SJCRH30 (cell line): Measurements from ENCODE around the gene CCN5. TPM values are rescaled to one million over a fixed set of nuclear protein-coding genes. Genes with fewer than 3 reads are reported as not detected.
A peak's percentile ranks its signal among the peaks of the same experiment; 100 is the strongest.

Source experiments
- DNase-seq, 2 experiments: peaks; one replicate each; pipeline ENCODE4 v3.0.0-alpha.2; 2015 to 2020
- H3K27ac ChIP-seq: fragments of 250-450 bp; sonication (Bioruptor Pico); 2 replicates; pipeline ENCODE4 v1.5.1; 2020; ENCODE audit warnings: mild to moderate bottlenecking, moderate library complexity
- H3K27me3 ChIP-seq: fragments of 250-450 bp; sonication (Bioruptor Pico); 2 replicates; pipeline ENCODE4 v1.5.1; 2020; ENCODE audit warnings: mild to moderate bottlenecking, moderate library complexity
- H3K36me3 ChIP-seq: fragments of 250-450 bp; sonication (Bioruptor Pico); 2 replicates; pipeline ENCODE4 v1.5.1; 2020; ENCODE audit warnings: mild to moderate bottlenecking, moderate library complexity
- H3K4me1 ChIP-seq: fragments of 250-450 bp; sonication (Bioruptor Pico); 2 replicates; pipeline ENCODE4 v1.5.1; 2020; ENCODE audit warnings: mild to moderate bottlenecking, moderate library complexity
- H3K4me3 ChIP-seq: fragments of 250-450 bp; sonication (Bioruptor Pico); 2 replicates; pipeline ENCODE4 v1.5.1; 2020; ENCODE audit warnings: mild to moderate bottlenecking, moderate library complexity
- H3K9me3 ChIP-seq: fragments of 250-450 bp; sonication (Bioruptor Pico); replicated peaks from 2 replicates; pipeline ENCODE4 v1.5.1; 2020; ENCODE audit warnings: mild to moderate bottlenecking, moderate library complexity
- total RNA-seq: library from RNA; depleted of rRNA; stranded (reverse); fragments of >200 nt; shearing (Covaris generic); gene quantifications from 2 replicates; pipeline ENCODE4 v1.2.3, GENCODE V29; 2014

The CCN5 gene
- total RNA-seq, 1 experiment from 2014 or later: not detected

DNA sequence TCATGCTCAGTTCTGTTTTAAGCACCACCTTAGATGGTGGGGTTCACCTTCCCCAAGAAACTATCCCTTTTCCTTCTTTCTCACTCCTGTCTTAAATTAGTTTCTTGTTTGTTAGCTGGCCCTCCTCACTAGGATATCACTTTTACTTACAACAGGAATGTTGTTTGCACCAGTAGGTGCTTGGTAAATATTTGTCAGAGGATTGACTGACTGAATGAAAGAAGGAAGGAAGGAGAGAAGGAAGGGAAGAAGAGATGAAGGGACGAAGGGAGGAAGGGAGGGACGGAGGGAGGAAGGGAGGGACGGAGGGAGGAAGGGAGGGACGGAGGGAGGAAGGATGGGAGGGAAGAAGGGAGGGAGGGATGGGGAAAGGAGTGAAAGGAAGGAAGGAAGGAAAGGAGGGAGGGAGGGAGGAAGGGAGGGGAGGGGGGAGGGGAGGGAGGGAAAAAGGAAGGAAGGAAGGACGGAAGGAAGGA, 30.0 kb downstream of the CCN5 start:
- Histone ChIP-seq H3K27me3 (peaks cover 34% of the 10 kb centered on the region), H3K4me3 (no peak overlapping the region), H3K4me1 (no peaks in the 10 kb centered on the region), H3K36me3 (no peaks in the 10 kb centered on the region), H3K27ac (no peak overlapping the region), H3K9me3 (no peaks in the 10 kb centered on the region)
- DNase-seq: no peak

DNA sequence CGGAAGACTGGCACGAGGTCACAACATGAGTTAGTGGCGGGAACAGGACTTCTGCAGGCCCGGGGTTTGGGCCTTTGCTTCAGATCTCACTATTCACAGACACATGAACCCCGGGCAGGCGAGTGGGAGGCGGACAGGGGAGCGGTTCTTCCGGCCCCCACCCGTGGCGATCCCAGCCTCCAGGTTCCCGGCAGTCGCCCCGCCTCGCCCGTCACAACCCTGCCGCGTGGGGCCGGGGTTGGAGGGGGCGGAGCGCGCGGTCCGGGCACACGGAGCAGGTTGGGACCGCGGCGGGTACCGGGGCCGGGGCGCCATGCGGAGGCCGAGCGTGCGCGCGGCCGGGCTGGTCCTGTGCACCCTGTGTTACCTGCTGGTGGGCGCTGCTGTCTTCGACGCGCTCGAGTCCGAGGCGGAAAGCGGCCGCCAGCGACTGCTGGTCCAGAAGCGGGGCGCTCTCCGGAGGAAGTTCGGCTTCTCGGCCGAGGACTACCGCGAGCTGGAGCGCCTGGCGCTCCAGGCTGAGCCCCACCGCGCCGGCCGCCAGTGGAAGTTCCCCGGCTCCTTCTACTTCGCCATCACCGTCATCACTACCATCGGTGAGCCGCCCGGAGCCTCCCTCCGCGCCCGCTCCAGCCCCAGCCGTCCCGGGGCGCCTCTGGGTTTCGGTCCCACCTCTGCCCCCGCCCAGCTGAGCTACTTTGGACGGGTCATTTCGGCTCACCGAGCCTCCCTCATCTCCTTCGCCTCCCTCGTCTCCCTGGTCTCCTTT, 30.6 kb downstream of the CCN5 start, which contains the start of gene KCNK15:
Gene KCNK15 (plus strand): TSS at position 268 of the 769 bp plus-strand sequence. CDS start 46 bp downstream, at position 314.
- Histone ChIP-seq H3K36me3 (no peaks in the 10 kb centered on the region), H3K4me1 (no peaks in the 10 kb centered on the region), H3K9me3 (no peaks in the 10 kb centered on the region), H3K4me3 (no peak within 1 kb of the TSS), H3K27me3 (peaks cover 34% of the 10 kb centered on the region), H3K27ac (no peak within 1 kb of the TSS)
- no peak for DNase-seq

DNA sequence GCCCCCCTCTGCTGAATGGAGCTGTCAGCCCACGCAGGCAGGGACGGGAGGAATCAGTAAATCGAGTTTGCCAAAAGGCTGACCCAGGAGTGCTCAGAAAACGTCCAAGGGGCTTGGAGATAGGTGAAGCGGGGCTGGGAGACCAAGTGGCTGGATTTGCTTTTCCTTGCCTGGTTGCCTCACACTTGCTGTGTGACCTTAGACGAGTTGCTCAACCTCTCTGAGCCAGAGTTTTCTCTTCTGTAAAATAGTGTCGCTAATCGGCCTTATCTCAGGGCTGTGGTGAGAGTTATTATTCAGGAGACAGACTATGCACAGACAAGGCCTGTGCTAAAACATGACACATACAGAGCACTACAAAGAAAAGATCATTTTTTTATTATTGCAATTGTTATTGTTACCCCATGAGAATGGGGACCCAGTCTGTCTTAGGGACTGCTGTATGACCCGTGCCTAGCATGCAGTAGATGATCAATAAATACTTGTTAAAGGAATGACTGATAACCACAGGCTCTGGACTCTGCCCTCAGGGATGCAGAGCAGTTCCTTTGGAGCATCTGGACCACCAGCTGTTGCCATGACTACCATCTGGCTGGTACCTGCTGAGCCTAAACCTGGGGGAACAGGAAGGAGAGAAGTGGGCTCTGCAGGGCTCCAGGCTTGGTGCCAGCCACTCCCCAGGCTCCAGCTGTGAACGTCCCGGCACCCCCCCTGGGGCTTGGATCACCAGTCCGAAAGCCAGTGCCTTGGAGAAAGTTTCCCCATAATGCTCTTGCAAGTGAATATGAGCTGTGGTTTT, 31.4 kb downstream of the CCN5 start:
- no peak overlapping the region for H3K27ac ChIP-seq
- H3K27me3 ChIP-seq: peaks cover 30% of the 10 kb centered on the region
- no peaks in the 10 kb centered on the region for H3K36me3 ChIP-seq
- H3K4me3 ChIP-seq: no peak overlapping the region
- H3K9me3 ChIP-seq: no peaks in the 10 kb centered on the region
- DNase-seq: peak in 1 of 2 experiments; percentile 20
- no peaks in the 10 kb centered on the region for H3K4me1 ChIP-seq

DNA sequence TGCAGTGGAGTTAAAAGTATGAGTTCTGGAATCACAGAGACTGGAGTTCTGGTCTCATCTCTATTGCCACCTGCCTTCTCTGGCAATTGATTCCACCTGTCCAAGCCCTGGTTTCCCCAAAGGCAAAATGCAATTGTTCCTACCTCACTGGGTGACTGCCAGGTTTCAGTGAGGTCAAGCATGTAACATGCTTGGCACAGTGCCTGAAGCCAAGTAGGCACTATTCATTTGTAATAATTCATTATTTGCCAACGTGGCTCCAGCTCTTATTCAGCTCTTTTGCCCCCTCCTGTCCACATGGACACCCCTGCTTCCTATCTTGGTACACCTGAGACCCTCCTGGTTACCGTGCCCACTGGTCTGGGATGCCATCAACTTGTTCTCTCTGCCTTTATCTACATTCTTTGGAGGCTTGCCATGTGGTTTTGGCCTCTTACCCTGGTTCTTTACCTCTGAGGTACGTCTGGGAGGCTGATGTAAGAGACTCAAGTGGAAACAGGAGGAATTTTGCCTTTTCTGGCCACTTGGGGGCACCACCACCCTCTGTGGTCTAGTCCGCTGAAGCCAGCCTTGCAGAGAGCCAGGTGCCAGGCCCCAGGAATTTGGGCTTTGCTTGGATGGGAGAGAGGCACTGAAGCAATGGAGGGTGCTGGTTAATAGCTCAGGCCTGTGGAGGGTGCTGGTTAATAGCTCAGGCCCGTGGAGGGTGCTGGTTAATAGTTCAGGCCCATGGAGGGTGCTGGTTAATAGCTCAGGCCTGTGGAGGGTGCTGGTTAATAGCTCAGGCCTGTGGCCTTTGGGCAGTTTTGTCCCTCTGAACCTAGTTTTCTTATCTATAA, 32.2 kb downstream of the CCN5 start:
- Histone ChIP-seq H3K4me3 (no peak overlapping the region), H3K4me1 (no peaks in the 10 kb centered on the region), H3K27me3 (peaks cover 33% of the 10 kb centered on the region), H3K9me3 (no peaks in the 10 kb centered on the region), H3K36me3 (no peaks in the 10 kb centered on the region), H3K27ac (no peak overlapping the region)
- peak; percentile 74 to 88 for DNase-seq

DNA sequence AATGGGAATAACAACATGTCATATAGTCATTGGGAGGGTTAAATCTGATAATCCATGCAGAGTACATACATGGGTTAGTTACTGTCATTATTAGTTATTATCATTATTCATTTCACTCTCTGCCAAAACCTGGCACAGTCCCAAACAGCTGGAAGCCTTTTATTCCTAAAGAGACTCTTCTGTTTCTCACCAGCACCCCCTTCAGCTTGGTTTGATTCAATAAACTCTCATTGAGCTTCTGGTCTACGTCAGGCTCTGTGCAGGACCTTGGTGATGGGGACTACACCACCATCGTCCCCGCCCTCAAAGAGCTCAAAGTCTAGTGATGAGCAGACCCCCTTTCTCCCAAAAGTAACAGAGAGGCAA, 32.8 kb downstream of the CCN5 start:
- H3K4me1 ChIP-seq: no peaks in the 10 kb centered on the region
- peaks cover 36% of the 10 kb centered on the region for H3K27me3 ChIP-seq
- no peak overlapping the region for H3K27ac ChIP-seq
- H3K9me3 ChIP-seq: no peaks in the 10 kb centered on the region
- no peaks in the 10 kb centered on the region for H3K36me3 ChIP-seq
- H3K4me3 ChIP-seq: no peak overlapping the region
- peak in 1 of 2 experiments; percentile 39 for DNase-seq

DNA sequence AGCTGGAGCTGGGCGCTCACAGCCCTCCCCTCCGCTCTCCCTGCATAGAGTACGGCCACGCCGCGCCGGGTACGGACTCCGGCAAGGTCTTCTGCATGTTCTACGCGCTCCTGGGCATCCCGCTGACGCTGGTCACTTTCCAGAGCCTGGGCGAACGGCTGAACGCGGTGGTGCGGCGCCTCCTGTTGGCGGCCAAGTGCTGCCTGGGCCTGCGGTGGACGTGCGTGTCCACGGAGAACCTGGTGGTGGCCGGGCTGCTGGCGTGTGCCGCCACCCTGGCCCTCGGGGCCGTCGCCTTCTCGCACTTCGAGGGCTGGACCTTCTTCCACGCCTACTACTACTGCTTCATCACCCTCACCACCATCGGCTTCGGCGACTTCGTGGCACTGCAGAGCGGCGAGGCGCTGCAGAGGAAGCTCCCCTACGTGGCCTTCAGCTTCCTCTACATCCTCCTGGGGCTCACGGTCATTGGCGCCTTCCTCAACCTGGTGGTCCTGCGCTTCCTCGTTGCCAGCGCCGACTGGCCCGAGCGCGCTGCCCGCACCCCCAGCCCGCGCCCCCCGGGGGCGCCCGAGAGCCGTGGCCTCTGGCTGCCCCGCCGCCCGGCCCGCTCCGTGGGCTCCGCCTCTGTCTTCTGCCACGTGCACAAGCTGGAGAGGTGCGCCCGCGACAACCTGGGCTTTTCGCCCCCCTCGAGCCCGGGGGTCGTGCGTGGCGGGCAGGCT, 35.1 kb downstream of the CCN5 start:
- H3K27me3 ChIP-seq: peaks cover 39% of the 10 kb centered on the region
- H3K36me3 ChIP-seq: no peaks in the 10 kb centered on the region
- no peak overlapping the region for H3K27ac ChIP-seq
- no peak overlapping the region for H3K4me3 ChIP-seq
- no peak for DNase-seq
- H3K9me3 ChIP-seq: no peaks in the 10 kb centered on the region
- H3K4me1 ChIP-seq: no peaks in the 10 kb centered on the region

DNA sequence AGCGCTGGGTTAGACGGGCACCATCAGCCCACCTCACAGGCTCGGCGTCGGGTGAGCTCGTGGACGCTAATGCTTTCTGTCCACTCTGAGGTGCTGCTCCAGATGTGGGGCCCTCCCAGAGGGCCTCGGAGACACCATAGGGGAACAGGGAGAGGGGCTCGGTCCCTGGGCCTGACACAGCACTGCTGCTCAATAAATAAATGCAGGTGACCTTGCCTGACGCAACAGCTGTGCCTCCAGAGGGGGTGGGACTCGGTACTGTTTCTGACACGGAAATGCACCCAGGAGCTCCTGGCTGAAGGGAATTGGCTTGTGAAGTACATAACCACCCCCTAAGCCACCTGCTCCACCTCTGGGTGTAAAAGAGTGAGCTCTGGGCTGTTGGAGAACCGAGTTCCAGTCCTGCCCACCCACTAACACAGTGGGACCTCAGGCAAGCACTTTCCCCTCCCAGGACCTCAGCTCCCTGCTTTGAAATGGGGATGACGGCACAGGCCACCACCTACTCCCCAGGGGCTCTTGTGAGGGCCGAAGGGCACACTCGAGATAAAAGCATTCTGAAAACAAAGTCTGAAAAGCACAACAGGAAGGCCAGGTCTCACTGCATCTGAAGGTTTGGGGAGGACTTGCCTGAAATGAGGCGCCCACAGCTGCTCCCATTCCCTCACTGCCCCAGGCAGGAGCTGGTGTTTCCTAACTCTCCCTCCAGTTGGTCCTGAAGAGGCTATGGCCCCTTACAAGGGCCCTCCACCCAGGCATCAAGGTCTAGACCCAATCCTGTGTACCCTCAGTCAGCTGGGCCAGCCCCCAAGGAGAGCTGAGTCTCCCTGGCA, 37.1 kb downstream of the CCN5 start:
- DNase-seq: no peak
- Histone ChIP-seq H3K4me1 (no peaks in the 10 kb centered on the region), H3K27me3 (peaks cover 40% of the 10 kb centered on the region), H3K36me3 (no peaks in the 10 kb centered on the region), H3K27ac (no peak overlapping the region), H3K4me3 (no peak overlapping the region), H3K9me3 (no peaks in the 10 kb centered on the region)

DNA sequence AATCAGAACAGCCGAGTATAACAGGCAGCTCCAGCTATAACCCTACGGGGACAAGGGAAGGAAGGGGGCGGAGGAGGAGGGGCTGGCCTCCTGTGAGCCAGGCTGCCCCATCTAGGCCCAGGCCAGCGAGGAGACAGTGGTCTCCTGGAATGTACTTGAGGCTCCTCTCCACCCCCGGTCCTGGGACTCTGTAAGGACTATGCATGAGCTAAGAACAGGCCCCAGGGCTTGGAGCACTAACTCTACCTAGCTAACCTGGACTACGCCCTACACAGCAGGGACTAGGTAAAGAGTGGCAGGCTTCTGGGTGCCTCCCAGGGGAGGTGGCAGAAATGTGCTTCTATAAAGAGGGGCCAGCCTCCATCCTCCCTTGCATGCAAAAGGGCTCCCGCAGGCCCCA, 39.4 kb downstream of the CCN5 start:
- Histone ChIP-seq H3K4me1 (no peaks in the 10 kb centered on the region), H3K27ac (no peak overlapping the region), H3K4me3 (no peak overlapping the region), H3K36me3 (no peaks in the 10 kb centered on the region), H3K27me3 (peaks cover 50% of the 10 kb centered on the region), H3K9me3 (no peaks in the 10 kb centered on the region)
- DNase-seq: no peak

DNA sequence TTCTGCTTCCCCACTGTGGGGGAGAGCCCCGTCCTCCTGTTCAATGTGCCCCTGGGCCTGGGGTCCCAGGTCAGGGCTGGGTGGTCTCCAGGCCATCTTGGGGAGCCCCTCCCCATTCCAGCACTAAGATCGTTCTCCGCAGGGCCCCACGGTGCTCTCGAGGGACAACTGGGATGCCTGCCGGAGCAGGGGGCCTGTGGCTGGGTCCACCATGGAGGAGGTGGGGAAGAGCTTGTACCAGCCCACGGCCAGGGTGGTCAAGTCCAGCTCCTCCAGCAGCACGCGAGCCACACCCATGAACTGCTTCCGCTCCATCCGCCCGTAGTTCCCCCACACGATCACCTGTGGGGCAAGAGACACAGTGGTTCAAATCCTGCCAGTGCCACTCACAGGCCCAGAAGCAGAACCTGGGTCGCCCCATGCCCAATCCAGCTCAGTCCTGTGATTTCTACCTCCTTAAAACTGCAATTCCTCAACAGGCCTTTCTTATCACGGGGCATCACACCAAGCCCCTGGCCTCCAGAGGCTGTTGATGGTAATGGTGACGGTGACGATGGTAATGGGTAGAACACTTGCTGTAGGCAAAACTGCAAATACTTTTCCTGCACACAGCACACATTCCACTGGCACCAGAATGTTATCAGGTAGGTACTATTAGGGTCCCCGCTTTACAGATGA, 41.0 kb downstream of the CCN5 start:
- H3K4me1 ChIP-seq: no peaks in the 10 kb centered on the region
- H3K27me3 ChIP-seq: peaks cover 63% of the 10 kb centered on the region
- DNase-seq: no peak
- no peaks in the 10 kb centered on the region for H3K36me3 ChIP-seq
- no peaks in the 10 kb centered on the region for H3K9me3 ChIP-seq
- no peak overlapping the region for H3K27ac ChIP-seq
- H3K4me3 ChIP-seq: no peak overlapping the region

DNA sequence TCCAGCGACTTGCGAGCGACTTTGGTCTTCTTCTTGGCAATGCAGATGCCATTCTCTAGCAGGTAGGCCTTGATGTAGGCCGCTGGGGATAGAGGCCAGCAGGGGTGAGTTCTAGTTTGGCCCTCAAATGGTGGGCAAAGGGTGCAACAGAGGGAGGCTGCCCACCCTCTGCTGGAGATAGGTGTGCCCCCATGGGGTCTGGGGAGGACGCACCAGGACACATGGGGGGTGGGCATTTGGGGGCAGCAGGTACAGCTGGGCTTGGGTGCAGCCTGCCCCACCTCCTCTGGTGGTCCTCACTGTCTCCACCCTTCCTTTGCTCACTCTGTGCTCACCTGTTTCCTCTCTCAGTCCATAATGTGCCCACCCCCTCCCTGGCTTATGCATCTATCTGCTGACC, 41.8 kb downstream of the CCN5 start:
- H3K36me3 ChIP-seq: no peaks in the 10 kb centered on the region
- no peak for DNase-seq
- no peak overlapping the region for H3K4me3 ChIP-seq
- H3K4me1 ChIP-seq: no peaks in the 10 kb centered on the region
- H3K27ac ChIP-seq: no peak overlapping the region
- peaks cover 57% of the 10 kb centered on the region for H3K27me3 ChIP-seq
- no peaks in the 10 kb centered on the region for H3K9me3 ChIP-seq

DNA sequence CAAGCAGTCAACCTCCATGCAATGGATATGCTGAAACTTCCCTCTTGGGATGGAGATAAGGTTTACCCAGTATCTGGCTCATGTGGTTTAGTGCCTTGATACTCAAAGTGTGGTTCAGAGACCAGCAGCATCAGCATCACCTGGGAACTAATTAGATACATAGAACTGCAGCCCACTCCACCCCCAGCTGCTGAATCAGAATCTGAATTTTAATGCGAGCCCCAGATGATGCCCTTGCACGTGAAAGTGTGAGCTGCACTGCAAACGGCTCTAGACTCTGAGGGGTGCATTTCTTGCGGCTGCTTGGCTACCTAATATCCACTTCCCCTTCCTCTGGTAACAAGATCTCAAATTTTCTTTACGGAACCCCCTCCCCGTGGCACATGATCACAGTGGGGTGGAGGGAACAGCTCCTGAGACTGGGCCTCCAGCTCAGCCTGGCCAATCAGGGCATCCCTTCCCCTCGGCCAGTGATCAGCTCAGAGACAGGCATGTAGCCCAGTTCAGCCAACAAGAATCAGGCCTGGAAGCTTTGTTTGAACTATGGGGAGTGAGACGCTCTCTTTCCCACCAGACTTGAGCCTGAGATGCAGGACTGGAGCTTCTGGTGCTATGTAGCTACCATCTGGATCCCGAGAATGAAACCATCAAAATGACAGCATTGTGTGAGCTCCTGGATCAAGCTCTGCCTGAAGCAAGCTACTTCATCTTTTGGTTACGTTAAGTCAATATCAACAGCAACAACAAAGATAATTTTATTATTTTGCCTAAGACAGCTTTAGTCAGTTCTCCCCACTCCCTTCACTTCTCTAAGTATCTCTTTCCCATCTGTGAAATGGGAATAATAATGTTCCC, 43.3 kb downstream of the CCN5 start:
- Histone ChIP-seq H3K27me3 (peaks cover 55% of the 10 kb centered on the region), H3K4me1 (no peaks in the 10 kb centered on the region), H3K27ac (no peak overlapping the region), H3K36me3 (no peaks in the 10 kb centered on the region), H3K9me3 (no peaks in the 10 kb centered on the region), H3K4me3 (no peak overlapping the region)
- no peak for DNase-seq

DNA sequence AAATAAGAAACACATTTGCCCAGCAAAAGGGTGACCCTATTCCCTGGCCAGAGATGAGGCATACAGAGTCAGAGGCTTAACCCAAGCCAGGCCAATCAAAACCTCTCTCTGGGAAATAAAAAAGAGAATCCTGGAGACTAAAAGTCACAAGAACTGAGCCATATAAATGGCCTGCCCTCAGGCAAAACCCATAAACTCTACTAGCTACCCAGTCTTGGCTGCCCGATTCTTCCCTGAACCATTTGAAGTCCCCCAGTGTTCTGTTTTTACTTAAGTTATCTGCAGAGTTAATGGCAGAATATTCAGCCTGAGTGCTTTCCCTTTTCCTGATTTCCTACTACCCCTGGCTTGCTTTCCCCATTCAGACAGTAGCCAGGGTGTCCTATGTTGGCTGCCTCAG, 44.4 kb downstream of the CCN5 start:
- no peak overlapping the region for H3K4me3 ChIP-seq
- H3K36me3 ChIP-seq: no peaks in the 10 kb centered on the region
- peaks cover 52% of the 10 kb centered on the region for H3K27me3 ChIP-seq
- DNase-seq: no peak
- H3K4me1 ChIP-seq: no peaks in the 10 kb centered on the region
- H3K27ac ChIP-seq: no peak overlapping the region
- H3K9me3 ChIP-seq: no peaks in the 10 kb centered on the region
